GM12878 (cell line): ENCODE measurements around the gene COQ4.

Experiments used
- POLR2AphosphoS5 ChIP-seq: IDR thresholded peaks from 2 replicates; pipeline ENCODE4 v1.6.1; 2011; ENCODE audit warnings: mild to moderate bottlenecking, low read length, inconsistent platforms
- SMC3 ChIP-seq: IDR thresholded peaks from 2 replicates; pipeline ENCODE4 v1.6.1; 2011; ENCODE audit warnings: low read length, improper control_type of control experiment, borderline replicate concordance
- TF ChIP-seq, protein P1 (sequence below): fragments of 150-350 bp; IDR thresholded peaks from 2 replicates; pipeline ENCODE4 v1.6.1; 2014; ENCODE audit warnings: mild to moderate bottlenecking, low read depth, low read length

DNA sequence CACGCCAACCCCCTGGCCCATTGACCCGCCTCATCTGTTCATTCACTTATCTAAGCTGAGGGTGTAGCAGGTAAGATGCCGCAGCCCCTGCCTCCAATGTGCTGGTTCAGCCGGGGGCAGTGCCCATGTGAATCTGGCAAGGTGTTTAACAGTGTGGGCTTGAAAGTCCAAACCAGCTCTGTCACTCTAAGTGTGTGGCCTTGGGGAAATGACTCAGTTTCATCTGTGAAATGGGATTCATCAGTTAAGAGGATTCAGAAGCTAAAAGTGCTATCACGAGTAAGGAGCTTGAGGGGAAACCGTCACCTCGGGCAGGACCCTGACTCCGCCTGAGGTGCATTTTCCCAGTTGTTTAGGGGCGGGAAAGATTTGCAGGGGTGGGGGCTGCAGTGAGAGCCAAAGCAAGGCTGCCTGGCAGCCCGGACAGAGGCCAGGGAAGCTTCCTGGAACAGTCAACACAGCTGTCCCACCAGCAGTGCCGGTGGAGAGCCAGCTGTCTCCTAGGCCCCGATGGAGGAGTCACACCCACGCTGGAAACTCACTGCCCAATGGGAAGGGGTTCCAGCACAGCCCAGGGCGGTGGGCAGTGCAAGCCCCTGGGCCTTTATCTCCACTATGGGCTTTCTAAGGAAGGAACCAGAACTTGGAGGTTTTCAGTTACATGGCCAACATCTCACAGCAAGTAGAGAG lies 38.8 kb downstream of the COQ4 start:
- no peak for TF ChIP-seq SMC3
- no peak for TF ChIP-seq POLR2AphosphoS5
- TF ChIP-seq, protein P1, sequence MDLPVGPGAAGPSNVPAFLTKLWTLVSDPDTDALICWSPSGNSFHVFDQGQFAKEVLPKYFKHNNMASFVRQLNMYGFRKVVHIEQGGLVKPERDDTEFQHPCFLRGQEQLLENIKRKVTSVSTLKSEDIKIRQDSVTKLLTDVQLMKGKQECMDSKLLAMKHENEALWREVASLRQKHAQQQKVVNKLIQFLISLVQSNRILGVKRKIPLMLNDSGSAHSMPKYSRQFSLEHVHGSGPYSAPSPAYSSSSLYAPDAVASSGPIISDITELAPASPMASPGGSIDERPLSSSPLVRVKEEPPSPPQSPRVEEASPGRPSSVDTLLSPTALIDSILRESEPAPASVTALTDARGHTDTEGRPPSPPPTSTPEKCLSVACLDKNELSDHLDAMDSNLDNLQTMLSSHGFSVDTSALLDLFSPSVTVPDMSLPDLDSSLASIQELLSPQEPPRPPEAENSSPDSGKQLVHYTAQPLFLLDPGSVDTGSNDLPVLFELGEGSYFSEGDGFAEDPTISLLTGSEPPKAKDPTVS, result no peak
